PC-3 (cell line): Measurements from ENCODE around the gene DLGAP1.

Experiments
- CTCF ChIP-seq: fragments of 300-600 bp; sonication (generic); conservative IDR thresholded peaks from 2 replicates; pipeline ENCODE4 v1.5.1; 2017; ENCODE audit warnings: antibody characterized with exemption, low read depth, mild to moderate bottlenecking, low read length
- EZH2 ChIP-seq: fragments of 300-600 bp; sonication (generic); IDR thresholded peaks from one replicate; pipeline ENCODE4 v1.6.1; 2017; ENCODE audit warnings: antibody characterized with exemption, mild to moderate bottlenecking, low read length; ENCODE audit not compliant: unreplicated experiment
- EZH2phosphoT487 ChIP-seq: fragments of 300-600 bp; sonication (generic); IDR thresholded peaks from 2 replicates; pipeline ENCODE4 v1.6.1; 2018; ENCODE audit warnings: mild to moderate bottlenecking, antibody characterized with exemption, low read length, borderline replicate concordance

DNA sequence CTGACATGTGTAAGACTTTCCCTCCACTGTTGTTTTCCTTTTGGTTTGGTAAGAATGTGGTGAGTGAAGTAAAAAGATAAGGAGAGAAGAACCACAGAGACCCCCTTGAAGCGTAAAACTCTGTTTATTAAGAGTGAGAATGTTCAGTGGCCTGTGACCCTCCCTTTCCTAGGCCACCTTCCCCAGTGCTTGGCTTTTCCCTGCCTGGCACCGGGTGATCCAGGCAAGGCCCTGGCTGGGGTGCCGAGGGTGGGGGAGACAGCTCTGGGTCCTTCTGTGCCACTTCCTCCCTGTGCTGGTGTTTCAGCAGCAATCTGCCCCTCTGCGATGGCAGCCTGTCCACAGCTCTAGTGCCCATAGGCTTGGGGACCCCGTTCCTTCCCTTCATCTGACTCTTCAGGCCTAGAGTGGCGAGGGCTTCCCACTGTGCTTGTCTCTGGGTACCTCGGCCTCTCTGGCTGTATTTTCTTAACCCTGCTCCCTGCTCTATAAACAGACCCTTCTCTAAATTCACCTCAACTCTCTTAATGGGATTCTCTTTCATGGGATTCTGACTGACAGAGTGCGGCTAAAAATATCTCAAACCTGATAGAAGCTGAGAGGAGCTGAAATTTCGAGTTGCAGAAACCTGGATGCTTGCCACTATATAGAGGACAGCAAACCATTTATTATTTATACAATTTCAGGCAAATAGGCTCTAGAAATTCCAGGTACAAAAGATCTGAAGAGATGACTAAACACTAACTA lies 461.0 kb downstream of the DLGAP1 start:
- TF ChIP-seq CTCF: no peak
- no peak for TF ChIP-seq EZH2
- TF ChIP-seq EZH2phosphoT487: no peak
